ENCODE results near the gene CRYZ. TPM values are rescaled to one million over a fixed set of nuclear protein-coding genes. Genes with fewer than 3 reads are reported as not detected.
"Not testable (repeated sequence)": the region's sequence is repeated elsewhere in the genome, so short reads cannot be mapped to it uniquely, and the experiment has no call there.

The CRYZ gene
- total RNA-seq, 1 donor from 2014 or later = not detected

- DNase-seq (ENCODE audit: low spot score) = no peak
- no peak overlapping the region for H2AFZ ChIP-seq (replicated peaks)
- no peak overlapping the region for H3K27ac ChIP-seq
- no peak overlapping the region for H3K4me3 ChIP-seq
- Mint-ChIP-seq H3K9me3 (no peaks in the 10 kb centered on the region), H3K36me3 (peaks cover 6% of the 10 kb centered on the region), H3K4me1 (peaks cover 4% of the 10 kb centered on the region), H3K27me3 (ENCODE audit: insufficient read depth, low read depth) (peaks cover 3% of the 10 kb centered on the region), H3K4me3 (no peak overlapping the region), H3K27ac (no peak overlapping the region)
- no peaks in the 10 kb centered on the region for H3K79me2 ChIP-seq (ENCODE audit: low read depth)
- H3K4me1 ChIP-seq = no peaks in the 10 kb centered on the region
- TF ChIP-seq EZH2 (IDR thresholded peaks at IDR 0.05) = no peak
- no peaks in the 10 kb centered on the region for H3K9me3 ChIP-seq (ENCODE audit: low read depth)
- no peaks in the 10 kb centered on the region for H3K27me3 ChIP-seq
- no peak overlapping the region for H3K9ac ChIP-seq
- H3K36me3 ChIP-seq = no peaks in the 10 kb centered on the region
- H3K4me2 ChIP-seq = no peak overlapping the region
- no peaks in the 10 kb centered on the region for H4K20me1 ChIP-seq (ENCODE audit: low read depth)
- no peaks in the 10 kb centered on the region for H3F3A ChIP-seq (ENCODE audit: low read depth)
Observed at GRCh38 chr1:74737333-74737732, 4.5 kb upstream of the CRYZ start.

DNA sequence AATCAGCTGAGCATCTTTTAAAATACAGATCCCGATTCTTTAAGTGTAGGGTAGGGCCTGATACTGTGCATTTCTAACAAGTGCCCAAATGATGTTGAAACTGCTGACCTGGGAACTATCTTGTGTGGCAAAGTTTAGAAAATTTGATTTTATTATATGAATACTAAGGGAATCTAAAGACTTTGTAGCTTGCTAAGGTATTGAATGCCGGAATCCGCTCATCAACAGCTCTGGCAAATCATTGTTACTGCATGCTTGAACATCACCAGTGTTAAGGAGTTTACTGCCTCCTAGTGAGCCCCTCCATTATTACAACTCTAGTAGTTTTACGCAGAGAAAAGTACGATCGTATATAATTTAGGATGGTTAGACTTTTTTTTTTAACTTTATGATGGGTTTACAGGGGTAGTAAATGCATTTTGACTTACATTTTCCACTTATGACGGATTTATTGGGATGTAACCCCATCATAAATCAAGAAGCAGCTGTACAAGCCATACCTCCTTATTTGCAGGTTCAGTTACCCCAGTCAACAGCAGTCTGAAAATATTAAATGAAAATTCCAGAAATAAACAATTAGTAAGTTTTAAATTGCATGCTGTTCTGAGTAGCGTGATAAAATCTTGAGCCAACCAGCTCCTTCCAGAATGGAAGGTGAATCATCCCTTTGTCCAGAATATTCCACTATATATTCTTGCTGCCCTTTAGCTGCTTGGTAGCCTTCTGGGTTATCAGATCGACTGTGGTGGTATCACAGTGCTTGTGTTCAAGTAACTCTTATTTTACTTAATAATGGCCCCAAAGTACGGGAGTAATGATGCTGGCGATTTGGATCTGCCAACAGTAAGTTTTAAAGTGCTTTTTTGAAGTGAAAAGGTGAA is 994 bp upstream of the CRYZ start:
- Histone ChIP-seq H3K36me3 (no peaks in the 10 kb centered on the region), H3K27ac (no peak overlapping the region), H2AFZ (replicated peaks) (no peak overlapping the region), H3K79me2 (ENCODE audit: low read depth) (no peaks in the 10 kb centered on the region), H3K9ac (no peak overlapping the region), H3F3A (ENCODE audit: low read depth) (no peaks in the 10 kb centered on the region), H4K20me1 (ENCODE audit: low read depth) (no peaks in the 10 kb centered on the region), H3K4me1 (no peaks in the 10 kb centered on the region), H3K4me3 (no peak overlapping the region), H3K27me3 (no peaks in the 10 kb centered on the region), H3K4me2 (no peak overlapping the region), H3K9me3 (ENCODE audit: low read depth) (no peaks in the 10 kb centered on the region)
- peak overlapping the region; percentile 86 for H3K27ac Mint-ChIP-seq
- peaks cover 7% of the 10 kb centered on the region for H3K4me1 Mint-ChIP-seq
- peaks cover 2% of the 10 kb centered on the region for H3K9me3 Mint-ChIP-seq
- DNase-seq (ENCODE audit: low spot score) = peak; percentile 45
- peaks cover 4% of the 10 kb centered on the region for H3K36me3 Mint-ChIP-seq
- TF ChIP-seq EZH2phosphoT487 (IDR thresholded peaks at IDR 0.05) = no peak
- TF ChIP-seq, protein P1, sequence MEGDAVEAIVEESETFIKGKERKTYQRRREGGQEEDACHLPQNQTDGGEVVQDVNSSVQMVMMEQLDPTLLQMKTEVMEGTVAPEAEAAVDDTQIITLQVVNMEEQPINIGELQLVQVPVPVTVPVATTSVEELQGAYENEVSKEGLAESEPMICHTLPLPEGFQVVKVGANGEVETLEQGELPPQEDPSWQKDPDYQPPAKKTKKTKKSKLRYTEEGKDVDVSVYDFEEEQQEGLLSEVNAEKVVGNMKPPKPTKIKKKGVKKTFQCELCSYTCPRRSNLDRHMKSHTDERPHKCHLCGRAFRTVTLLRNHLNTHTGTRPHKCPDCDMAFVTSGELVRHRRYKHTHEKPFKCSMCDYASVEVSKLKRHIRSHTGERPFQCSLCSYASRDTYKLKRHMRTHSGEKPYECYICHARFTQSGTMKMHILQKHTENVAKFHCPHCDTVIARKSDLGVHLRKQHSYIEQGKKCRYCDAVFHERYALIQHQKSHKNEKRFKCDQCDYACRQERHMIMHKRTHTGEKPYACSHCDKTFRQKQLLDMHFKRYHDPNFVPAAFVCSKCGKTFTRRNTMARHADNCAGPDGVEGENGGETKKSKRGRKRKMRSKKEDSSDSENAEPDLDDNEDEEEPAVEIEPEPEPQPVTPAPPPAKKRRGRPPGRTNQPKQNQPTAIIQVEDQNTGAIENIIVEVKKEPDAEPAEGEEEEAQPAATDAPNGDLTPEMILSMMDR (IDR thresholded peaks at IDR 0.05) = peak; percentile 60
- H3K4me3 Mint-ChIP-seq = peak overlapping the region; percentile 95
- H3K27me3 Mint-ChIP-seq (ENCODE audit: insufficient read depth, low read depth) = peaks cover 3% of the 10 kb centered on the region

- peak; percentile 10 for DNase-seq (ENCODE audit: low spot score)
Observed at GRCh38 chr1:74732071-74732946, 541 bp downstream of the CRYZ start.

DNA sequence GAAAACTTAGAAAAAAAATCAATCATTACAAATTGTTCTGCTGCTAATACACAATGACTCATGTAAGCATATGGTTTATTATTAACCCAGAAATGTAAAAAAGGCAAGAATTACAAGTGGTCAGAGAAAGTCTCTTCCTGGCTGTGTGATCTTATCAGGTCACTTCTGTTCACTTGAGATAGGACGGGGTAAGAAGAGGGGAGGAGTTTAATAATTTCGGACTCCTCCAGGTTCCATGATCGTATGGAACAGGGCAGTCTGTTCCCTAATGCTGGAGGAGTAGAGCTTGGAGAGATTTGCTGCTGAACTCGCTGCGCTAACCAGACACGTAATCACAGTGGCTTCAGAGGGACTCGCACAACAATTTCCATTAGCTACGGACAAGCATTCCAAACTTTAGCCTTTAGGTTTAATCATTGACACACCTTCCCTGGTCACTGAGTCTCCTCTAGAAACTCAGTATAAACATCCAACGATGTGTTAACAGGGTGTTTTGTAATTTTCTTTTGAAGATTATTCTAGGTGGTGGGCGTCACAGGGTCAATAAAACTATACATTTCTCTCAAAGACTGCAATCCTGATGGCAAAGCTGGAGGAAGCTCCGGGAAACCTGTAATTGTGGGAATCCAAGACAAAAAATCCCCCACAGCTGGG is 1.3 kb downstream of the CRYZ start:
- H3K9ac ChIP-seq = no peak overlapping the region
- H3K79me2 ChIP-seq (ENCODE audit: low read depth) = no peaks in the 10 kb centered on the region
- H3K27me3 Mint-ChIP-seq (ENCODE audit: insufficient read depth, low read depth) = peaks cover 3% of the 10 kb centered on the region
- no peaks in the 10 kb centered on the region for H3K4me1 ChIP-seq
- H3K4me1 Mint-ChIP-seq = peaks cover 7% of the 10 kb centered on the region
- H3K27ac Mint-ChIP-seq = no peak overlapping the region
- no peak overlapping the region for H2AFZ ChIP-seq (replicated peaks)
- H3K27ac ChIP-seq = no peak overlapping the region
- DNase-seq (ENCODE audit: low spot score) = no peak
- no peaks in the 10 kb centered on the region for H3K9me3 ChIP-seq (ENCODE audit: low read depth)
- H3K4me2 ChIP-seq = no peak overlapping the region
- H3K4me3 Mint-ChIP-seq = peak overlapping the region; percentile 33
- H3F3A ChIP-seq (ENCODE audit: low read depth) = no peaks in the 10 kb centered on the region
- no peak overlapping the region for H3K4me3 ChIP-seq
- H3K9me3 Mint-ChIP-seq = peaks cover 14% of the 10 kb centered on the region
- no peaks in the 10 kb centered on the region for H4K20me1 ChIP-seq (ENCODE audit: low read depth)
- TF ChIP-seq EZH2 (IDR thresholded peaks at IDR 0.05) = no peak
- TF ChIP-seq EZH2phosphoT487 (IDR thresholded peaks at IDR 0.05) = no peak
- TF ChIP-seq, protein P1 (IDR thresholded peaks at IDR 0.05) = no peak
- no peaks in the 10 kb centered on the region for H3K27me3 ChIP-seq
- H3K36me3 Mint-ChIP-seq = peaks cover 14% of the 10 kb centered on the region
- H3K36me3 ChIP-seq = no peaks in the 10 kb centered on the region

More at GRCh38 chr1:74732071-74732946, 541 bp downstream of the CRYZ start:
- not testable (repeated sequence) for H3K9me3 ChIP-seq (ENCODE audit: low read depth); H3K4me1 ChIP-seq; H3K4me1 Mint-ChIP-seq; H3K27me3 Mint-ChIP-seq (ENCODE audit: insufficient read depth, low read depth); H2AFZ ChIP-seq (replicated peaks); H3K27ac Mint-ChIP-seq; H3K79me2 ChIP-seq (ENCODE audit: low read depth); H4K20me1 ChIP-seq (ENCODE audit: low read depth); H3K9me3 Mint-ChIP-seq; H3K36me3 Mint-ChIP-seq; H3F3A ChIP-seq (ENCODE audit: low read depth); H3K27me3 ChIP-seq; H3K4me2 ChIP-seq; H3K4me3 ChIP-seq; H3K9ac ChIP-seq; H3K36me3 ChIP-seq; H3K27ac ChIP-seq
- peak overlapping the region; percentile 95 for H3K4me3 Mint-ChIP-seq

All from neural progenitor cell (in vitro differentiated cells).